ENCODE measurements around the gene RABGAP1L.
"Not testable (repeated sequence)": the region's sequence is repeated elsewhere in the genome, so short reads cannot be mapped to it uniquely, and the experiment has no call there.

DNA sequence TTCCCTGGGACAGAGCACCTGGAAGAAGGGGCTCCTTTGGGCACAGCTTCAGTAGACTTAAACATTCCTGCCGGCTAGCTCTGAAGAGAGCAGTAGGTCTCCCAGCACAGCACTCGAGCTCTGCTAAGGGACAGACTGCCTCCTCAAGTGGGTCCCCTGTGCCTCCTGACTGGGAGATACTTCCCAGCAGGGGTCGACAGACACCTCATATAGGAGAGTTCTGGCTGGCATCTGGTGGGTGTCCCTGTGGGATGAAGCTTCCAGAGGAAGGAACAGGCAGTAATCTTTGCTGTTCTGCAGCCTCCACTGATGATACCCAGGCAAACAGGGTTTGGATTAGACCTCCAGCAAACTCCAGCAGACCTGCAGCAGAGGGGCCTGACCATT is 14.9 kb upstream of the RABGAP1L start:
- TF ChIP-seq, protein P1, sequence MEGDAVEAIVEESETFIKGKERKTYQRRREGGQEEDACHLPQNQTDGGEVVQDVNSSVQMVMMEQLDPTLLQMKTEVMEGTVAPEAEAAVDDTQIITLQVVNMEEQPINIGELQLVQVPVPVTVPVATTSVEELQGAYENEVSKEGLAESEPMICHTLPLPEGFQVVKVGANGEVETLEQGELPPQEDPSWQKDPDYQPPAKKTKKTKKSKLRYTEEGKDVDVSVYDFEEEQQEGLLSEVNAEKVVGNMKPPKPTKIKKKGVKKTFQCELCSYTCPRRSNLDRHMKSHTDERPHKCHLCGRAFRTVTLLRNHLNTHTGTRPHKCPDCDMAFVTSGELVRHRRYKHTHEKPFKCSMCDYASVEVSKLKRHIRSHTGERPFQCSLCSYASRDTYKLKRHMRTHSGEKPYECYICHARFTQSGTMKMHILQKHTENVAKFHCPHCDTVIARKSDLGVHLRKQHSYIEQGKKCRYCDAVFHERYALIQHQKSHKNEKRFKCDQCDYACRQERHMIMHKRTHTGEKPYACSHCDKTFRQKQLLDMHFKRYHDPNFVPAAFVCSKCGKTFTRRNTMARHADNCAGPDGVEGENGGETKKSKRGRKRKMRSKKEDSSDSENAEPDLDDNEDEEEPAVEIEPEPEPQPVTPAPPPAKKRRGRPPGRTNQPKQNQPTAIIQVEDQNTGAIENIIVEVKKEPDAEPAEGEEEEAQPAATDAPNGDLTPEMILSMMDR (conservative IDR thresholded peaks at IDR 0.05; ENCODE audit: low read depth, low read length), result not testable (repeated sequence)
- not testable (repeated sequence) for TF ChIP-seq CEBPB, POLR2A (IDR thresholded peaks at IDR 0.05; ENCODE audit: low read depth, low read length)
